DMS79 (cell line): Measurements from ENCODE around the gene SLC16A1.

Source experiments
- DNase-seq: peaks from one replicate; lab custom pipeline; 2025; lab: John Stamatoyannopoulos, UW

SLC16A1 gene

DNA sequence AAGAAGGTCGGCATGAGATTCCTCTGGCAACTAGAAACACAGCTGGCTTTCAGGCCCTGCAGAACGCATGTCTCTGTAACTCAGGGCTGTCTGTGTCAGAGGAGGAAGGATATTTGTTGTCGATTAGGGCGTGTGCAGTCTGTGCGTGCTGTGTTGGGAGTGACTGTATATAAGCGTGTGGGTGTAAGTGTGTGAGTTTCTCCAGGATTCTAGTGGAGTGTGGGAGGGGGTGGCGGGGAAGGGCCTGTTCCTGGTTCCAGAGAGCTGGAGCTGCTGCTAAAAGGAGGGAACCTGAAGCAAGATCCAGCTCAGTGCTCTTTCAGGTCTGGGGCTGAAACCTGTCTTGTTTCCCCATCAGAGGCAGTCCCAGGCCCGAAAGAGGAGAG lies 74.3 kb downstream of the SLC16A1 start:
- no peak for DNase-seq

DNA sequence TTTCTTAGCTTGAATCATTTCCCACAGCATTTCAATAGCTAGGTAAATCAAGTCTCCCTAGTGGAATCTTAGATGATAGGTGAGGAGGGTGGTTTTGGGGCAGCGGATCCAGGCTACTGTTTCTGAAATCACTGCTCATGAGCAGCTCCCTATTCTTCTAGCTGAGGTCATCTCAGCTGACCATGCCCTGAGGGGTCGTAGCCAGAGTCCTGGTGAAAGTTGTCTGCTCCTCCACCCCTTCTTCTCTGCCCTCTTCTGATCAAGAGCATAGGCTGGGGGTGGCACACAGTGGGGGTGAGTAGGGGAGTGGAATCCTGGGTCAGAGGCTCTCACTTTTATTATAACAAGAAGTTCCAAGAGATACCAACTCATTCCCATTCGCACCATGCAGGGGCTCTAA lies 76.2 kb downstream of the SLC16A1 start:
- DNase-seq, result no peak

DNA sequence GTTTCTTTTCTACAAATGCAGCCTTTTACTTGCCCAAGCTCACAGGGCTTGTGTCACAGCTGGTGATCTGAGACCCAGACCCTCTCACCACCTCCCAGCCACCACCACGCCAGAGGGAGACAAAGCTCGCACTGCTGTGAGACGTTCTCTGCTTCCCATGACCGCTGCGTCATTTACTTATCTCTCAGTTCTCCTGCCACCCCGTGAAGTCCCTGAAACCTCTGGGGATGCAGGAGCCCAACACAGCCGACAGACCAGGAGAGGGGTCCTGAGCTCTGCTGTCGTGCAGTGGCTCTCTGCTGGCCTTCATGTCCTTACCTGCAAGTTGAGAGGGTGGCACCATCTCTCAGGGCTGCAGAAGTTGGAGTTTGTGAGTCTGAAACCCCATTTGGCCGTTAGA lies 77.7 kb downstream of the SLC16A1 start:
- DNase-seq, result no peak

DNA sequence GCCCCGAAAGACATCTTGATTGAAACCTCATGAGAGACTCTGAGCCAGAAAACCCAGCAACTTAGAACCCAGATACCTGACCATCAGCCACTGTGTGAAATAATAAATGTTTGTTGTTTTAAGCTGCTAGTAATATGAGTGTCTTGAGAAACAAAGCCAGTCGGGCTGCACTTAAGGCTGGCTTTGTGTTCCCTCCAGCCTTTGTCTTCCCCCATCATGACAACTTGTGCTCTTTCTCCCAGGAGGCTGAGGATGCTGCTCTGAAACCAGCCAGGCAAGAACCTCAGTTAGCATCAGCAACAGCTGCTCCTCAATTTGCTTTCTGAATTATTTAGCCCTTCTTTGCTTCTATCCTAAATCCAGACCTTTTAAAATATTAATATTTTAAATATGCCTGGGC lies 78.2 kb downstream of the SLC16A1 start:
- DNase-seq, result no peak

DNA sequence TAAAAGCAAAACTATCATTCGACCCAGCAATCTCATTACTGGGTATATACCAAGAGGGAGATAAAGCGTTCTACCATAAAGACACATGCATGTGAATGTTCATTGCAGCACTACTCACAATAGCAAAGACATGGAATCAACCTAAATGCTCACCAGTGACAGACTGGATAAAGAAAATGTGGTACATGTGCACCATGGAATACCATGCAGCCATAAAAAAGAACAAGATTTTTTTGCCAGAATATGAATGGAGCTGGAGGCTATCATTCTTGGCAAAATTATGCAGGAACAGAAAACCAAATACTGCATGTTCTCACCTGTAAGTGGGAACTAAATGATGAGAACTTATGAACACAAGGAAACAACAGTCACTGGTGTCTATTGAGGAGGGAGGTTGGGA lies 79.7 kb downstream of the SLC16A1 start:
- no peak for DNase-seq

GRCh38 chr1:112872551-112872962 lies 83.4 kb downstream of the SLC16A1 start:
- no peak for DNase-seq

GRCh38 chr1:112870887-112871646 lies 84.9 kb downstream of the SLC16A1 start:
- no peak for DNase-seq

- no peak for DNase-seq
Observed at GRCh38 chr1:112869895-112870294, 86.1 kb downstream of the SLC16A1 start.

DNA sequence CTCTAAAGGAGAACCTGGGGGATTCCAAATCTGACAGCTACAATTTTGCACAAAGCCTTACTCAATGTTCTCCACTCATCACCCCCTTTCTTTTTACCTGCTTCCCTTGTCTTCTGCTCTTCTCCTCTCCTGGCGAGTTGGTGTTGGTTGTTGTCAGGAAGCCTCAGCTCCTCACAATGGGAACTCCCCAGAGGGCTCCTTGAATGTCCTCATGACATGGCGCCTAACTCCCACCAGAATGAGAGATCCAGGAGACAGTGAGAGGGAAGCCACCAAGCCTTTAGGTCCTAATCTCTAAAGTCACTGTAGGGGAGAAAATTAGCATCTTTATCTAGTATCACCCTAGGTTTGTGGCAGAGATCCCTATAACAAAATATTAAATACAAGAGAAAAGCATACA lies 87.8 kb downstream of the SLC16A1 start:
- DNase-seq, result no peak

DNA sequence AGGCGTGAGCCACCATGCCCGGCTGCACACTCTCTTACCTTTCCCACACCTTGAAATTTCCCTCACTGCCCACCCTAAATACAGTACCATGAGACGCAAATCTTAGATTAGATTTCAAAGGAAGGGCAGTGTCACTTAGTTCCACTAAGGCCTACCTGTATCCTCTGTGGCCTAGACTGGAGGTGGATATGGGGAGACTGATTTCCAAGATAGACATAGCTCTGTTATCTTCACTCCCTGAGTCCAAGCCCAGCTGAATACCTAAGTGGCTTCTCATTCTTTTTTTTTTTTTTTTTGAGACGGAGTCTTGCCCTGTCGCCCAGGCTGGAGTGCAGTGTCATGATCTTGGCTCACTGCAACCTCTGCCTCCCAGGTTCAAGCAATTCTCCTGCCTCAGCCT lies 89.0 kb downstream of the SLC16A1 start:
- no peak for DNase-seq

DNA sequence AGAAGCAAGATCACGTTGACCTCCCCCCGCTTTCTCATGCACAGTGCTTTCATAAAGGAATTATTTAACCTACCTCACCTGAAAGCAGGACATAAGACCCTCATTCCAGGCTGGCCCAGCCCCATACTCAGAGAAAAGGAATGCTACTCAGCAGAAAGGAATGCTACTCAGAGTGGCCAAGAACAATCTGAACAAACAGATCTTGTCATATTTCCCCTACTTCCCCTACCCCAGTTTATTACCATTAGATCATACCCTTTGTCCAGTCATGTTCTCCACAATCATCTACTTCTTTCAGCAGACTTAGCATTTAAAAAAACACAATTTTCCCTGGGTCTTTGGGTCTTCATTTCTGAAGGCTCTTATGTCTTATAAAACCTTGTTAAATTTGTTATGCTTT lies 89.8 kb downstream of the SLC16A1 start:
- no peak for DNase-seq

GRCh38 chr1:112862753-112863426 lies 93.1 kb downstream of the SLC16A1 start:
- no peak for DNase-seq
